OCI-LY1 (cell line): ENCODE data around the gene CISH.

ENCODE experiments used
- H2AFZ ChIP-seq: fragments of 200-600 bp; sonication (generic), shearing (Covaris generic); 2 replicates; pipeline ENCODE4 v1.6.0; 2014; ENCODE audit warnings: antibody characterized with exemption, mild to moderate bottlenecking, low read length
- H3F3A ChIP-seq: fragments of 200-600 bp; sonication (generic), shearing (Covaris generic); 2 replicates; pipeline ENCODE4 v1.6.0; 2014; ENCODE audit warnings: mild to moderate bottlenecking, antibody characterized with exemption, low read length, moderate library complexity; ENCODE audit not compliant: insufficient read depth
- H3K27ac ChIP-seq: fragments of 200-600 bp; sonication (generic); 2 replicates; pipeline ENCODE4 v1.5.1; 2014; ENCODE audit warnings: low read length, mixed run types, mild to moderate bottlenecking, low read depth; ENCODE audit not compliant: poor library complexity, severe bottlenecking
- H3K27me3 ChIP-seq: fragments of 200-600 bp; sonication (generic); 2 replicates; pipeline ENCODE4 v1.6.0; 2014; ENCODE audit warnings: antibody characterized with exemption, mild to moderate bottlenecking, low read length, moderate library complexity; ENCODE audit not compliant: insufficient read depth
- H3K36me3 ChIP-seq: fragments of 200-600 bp; sonication (generic); 2 replicates; pipeline ENCODE4 v1.6.1; 2014; ENCODE audit warnings: mild to moderate bottlenecking, antibody characterized with exemption, low read length, moderate library complexity, mixed read lengths; ENCODE audit not compliant: insufficient read depth
- H3K4me1 ChIP-seq: fragments of 200-600 bp; sonication (generic); 2 replicates; pipeline ENCODE4 v1.5.1; 2014; ENCODE audit warnings: mild to moderate bottlenecking, low read length, moderate library complexity; ENCODE audit not compliant: insufficient read depth, severe bottlenecking
- H3K4me2 ChIP-seq: fragments of 200-600 bp; sonication (generic), shearing (Covaris generic); 2 replicates; pipeline ENCODE4 v1.6.1; 2014; ENCODE audit warnings: low read length
- H3K4me3 ChIP-seq: fragments of 200-600 bp; sonication (generic); 2 replicates; pipeline ENCODE4 v1.5.1; 2014; ENCODE audit warnings: low read length, low read depth, mild to moderate bottlenecking, mixed read lengths; ENCODE audit not compliant: poor library complexity, severe bottlenecking
- H3K79me2 ChIP-seq: fragments of 200-600 bp; shearing (Covaris generic); 2 replicates; pipeline ENCODE4 v1.6.1; 2016; ENCODE audit warnings: mixed run types, low read length, mixed read lengths; ENCODE audit not compliant: insufficient read depth
- H3K9ac ChIP-seq: fragments of 200-600 bp; sonication (generic), shearing (Covaris generic); 2 replicates; pipeline ENCODE4 v1.6.1; 2014; ENCODE audit warnings: mild to moderate bottlenecking, low read length, mixed read lengths
- H3K9me2 ChIP-seq: fragments of 200-600 bp; sonication (generic), shearing (Covaris generic); 2 replicates; pipeline ENCODE4 v1.6.1; 2014; ENCODE audit warnings: low read depth, mild to moderate bottlenecking, low read length, mixed read lengths
- H3K9me3 ChIP-seq: fragments of 200-600 bp; shearing (Covaris generic); 2 replicates; pipeline ENCODE4 v1.6.1; 2014; ENCODE audit warnings: low read length, mixed read lengths
- H4K20me1 ChIP-seq: fragments of 200-600 bp; sonication (generic), shearing (Covaris generic); 2 replicates; pipeline ENCODE4 v1.6.0; 2016; ENCODE audit warnings: mild to moderate bottlenecking, low read length; ENCODE audit not compliant: insufficient read depth
- CTCF ChIP-seq: fragments of 200-600 bp; sonication (generic), shearing (Covaris generic); IDR thresholded peaks from 2 replicates; pipeline ENCODE4 v1.5.1; 2017; ENCODE audit warnings: mild to moderate bottlenecking, antibody characterized with exemption, low read length, moderate library complexity, mixed read lengths
- EZH2 ChIP-seq: fragments of 200-600 bp; sonication (generic), shearing (Covaris generic); IDR thresholded peaks from 2 replicates; pipeline ENCODE4 v1.8.0; 2017; ENCODE audit warnings: borderline replicate concordance, mixed run types, mild to moderate bottlenecking, antibody characterized with exemption, low read length, moderate library complexity, mixed read lengths

Gene CISH

GRCh38 chr3:50622881-50623280, 11.3 kb upstream of the CISH start:
- Histone ChIP-seq H3K27me3 (no peaks in the 10 kb centered on the region), H4K20me1 (no peaks in the 10 kb centered on the region), H3K9ac (no peak overlapping the region), H3K4me3 (no peak overlapping the region), H3K9me3 (no peaks in the 10 kb centered on the region), H3K4me2 (no peak overlapping the region), H3F3A (no peaks in the 10 kb centered on the region), H2AFZ (no peak overlapping the region), H3K36me3 (no peaks in the 10 kb centered on the region), H3K4me1 (peaks cover 3% of the 10 kb centered on the region), H3K27ac (no peak overlapping the region), H3K9me2 (no peaks in the 10 kb centered on the region), H3K79me2 (no peaks in the 10 kb centered on the region)
- TF ChIP-seq EZH2: no peak
- no peak for TF ChIP-seq CTCF

- Histone ChIP-seq H3K27ac (no peak overlapping the region), H3K4me3 (no peak overlapping the region), H4K20me1 (no peaks in the 10 kb centered on the region), H3K36me3 (no peaks in the 10 kb centered on the region), H2AFZ (no peak overlapping the region), H3K9me3 (no peaks in the 10 kb centered on the region), H3K4me1 (peaks cover 18% of the 10 kb centered on the region), H3K4me2 (no peak overlapping the region), H3K9ac (no peak overlapping the region), H3K79me2 (no peaks in the 10 kb centered on the region), H3F3A (no peaks in the 10 kb centered on the region), H3K9me2 (no peaks in the 10 kb centered on the region), H3K27me3 (no peaks in the 10 kb centered on the region)
- TF ChIP-seq EZH2: no peak
- TF ChIP-seq CTCF: no peak
These were observed 9.2 kb upstream of the CISH start for GRCh38 chr3:50620820-50621219.

GRCh38 chr3:50620420-50620819, 8.8 kb upstream of the CISH start:
- TF ChIP-seq EZH2 (no peak), CTCF (no peak)
- Histone ChIP-seq H3K9ac (no peak overlapping the region), H2AFZ (no peak overlapping the region), H3K4me2 (no peak overlapping the region), H3K9me2 (no peaks in the 10 kb centered on the region), H3K27ac (no peak overlapping the region), H3K4me1 (peaks cover 18% of the 10 kb centered on the region), H3K9me3 (no peaks in the 10 kb centered on the region), H3K36me3 (no peaks in the 10 kb centered on the region), H3F3A (no peaks in the 10 kb centered on the region), H3K4me3 (no peak overlapping the region), H3K27me3 (no peaks in the 10 kb centered on the region), H4K20me1 (no peaks in the 10 kb centered on the region), H3K79me2 (no peaks in the 10 kb centered on the region)
